ENCODE data around the gene KLHL26.

- TF ChIP-seq CTCF (conservative IDR thresholded peaks at IDR 0.05 in 1 of 2, IDR thresholded peaks at IDR 0.05 in 1 of 2; ENCODE audit: extremely low read depth in 1 of 2, insufficient read depth in 1 of 2, low read depth in 1 of 2, low read length in 2 of 2) (peak; percentile 69 to 85), EZH2 (IDR thresholded peaks at IDR 0.05; ENCODE audit: borderline replicate concordance, low read length) (no peak)
These were observed 48.0 kb upstream of the KLHL26 start, which contains the start of gene REX1BD for GRCh38 chr19:18588611-18589379.

All from mammary epithelial cell (primary cell).